HepG2 (cell line): Measurements from ENCODE around the gene INAFM2. TPM values are rescaled to one million over a fixed set of nuclear protein-coding genes. Genes with fewer than 3 reads are reported as not detected.
A peak's percentile ranks its signal among the peaks of the same experiment; 100 is the strongest.

Experiments
- ATM ChIP-seq: fragments of 450-650 bp; IDR thresholded peaks from 2 replicates; pipeline ENCODE4 v1.7.1; 2017; ENCODE audit warnings: mild to moderate bottlenecking, borderline replicate concordance
- ESRRA ChIP-seq: sonication (generic); formaldehyde crosslinking; IDR thresholded peaks from 2 replicates; pipeline ENCODE4 v1.5.1; 2020; ENCODE audit warnings: mild to moderate bottlenecking, low read depth, missing genetic modification reagents
- KDM3A ChIP-seq: IDR thresholded peaks from 2 replicates; pipeline ENCODE4 v1.6.1; 2018; ENCODE audit warnings: low read depth, missing compliant biosample characterization
- MBNL3 ChIP-seq: fragments of 250-450 bp; sonication (Bioruptor Pico); conservative IDR thresholded peaks from 2 replicates; pipeline ENCODE4 v1.8.0; 2022; ENCODE audit warnings: mild to moderate bottlenecking, inconsistent platforms
- NR2F2 ChIP-seq: IDR thresholded peaks from 2 replicates; pipeline ENCODE4 v1.6.1; 2012; ENCODE audit warnings: low read depth, inconsistent platforms, borderline replicate concordance
- PATZ1 ChIP-seq: sonication (generic); formaldehyde crosslinking; IDR thresholded peaks from 2 replicates; pipeline ENCODE4 v1.4.0; 2020; ENCODE audit warnings: missing genetic modification reagents
- PHF5A ChIP-seq: IDR thresholded peaks from one replicate; pipeline ENCODE4 v1.6.1; 2018; ENCODE audit warnings: low read depth, missing genetic modification reagents; ENCODE audit not compliant: unreplicated experiment
- POGK ChIP-seq: sonication (generic); formaldehyde crosslinking; conservative IDR thresholded peaks from 2 replicates; pipeline ENCODE4 v1.8.0; 2022; ENCODE audit warnings: mild to moderate bottlenecking, moderate library complexity, missing genetic modification reagents
- POLR2A ChIP-seq, 2 experiments: IDR thresholded peaks; 2 replicates each; pipeline ENCODE4 v1.6.1; 2011; ENCODE audit warnings: low read depth in 2 of 2, low read length in 2 of 2, mild to moderate bottlenecking in 1 of 2, moderate library complexity in 1 of 2; ENCODE audit not compliant: insufficient read depth in 1 of 2
- REPIN1 ChIP-seq: sonication (generic); formaldehyde crosslinking; IDR thresholded peaks from 2 replicates; pipeline ENCODE4 v1.8.0; 2022; ENCODE audit warnings: missing genetic modification reagents, low read depth, mild to moderate bottlenecking, borderline replicate concordance
- TFAP4 ChIP-seq: sonication (generic); IDR thresholded peaks from 2 replicates; pipeline ENCODE4 v1.6.1; 2016; ENCODE audit warnings: low read depth, borderline replicate concordance
- ZBTB20 ChIP-seq: sonication (generic); formaldehyde crosslinking; IDR thresholded peaks from 2 replicates; pipeline ENCODE4 v1.8.1; 2023; ENCODE audit warnings: missing genetic modification reagents, low read depth, mild to moderate bottlenecking, borderline replicate concordance
- ZNF274 ChIP-seq: sonication (generic); formaldehyde crosslinking; IDR thresholded peaks from 2 replicates; pipeline ENCODE4 v1.5.1; 2020; ENCODE audit warnings: mild to moderate bottlenecking, missing genetic modification reagents
- ZNF30 ChIP-seq: sonication (generic); formaldehyde crosslinking; IDR thresholded peaks from 2 replicates; pipeline ENCODE4 v1.5.0; 2020; ENCODE audit warnings: mild to moderate bottlenecking, missing genetic modification reagents
- ZNF337 ChIP-seq: sonication (generic); formaldehyde crosslinking; IDR thresholded peaks from 2 replicates; pipeline ENCODE4 v1.5.1; 2020; ENCODE audit warnings: missing genetic modification reagents, low read depth, mild to moderate bottlenecking, borderline replicate concordance
- ZNF646 ChIP-seq: sonication (generic); formaldehyde crosslinking; IDR thresholded peaks from 2 replicates; pipeline ENCODE4 v1.9.0; 2021; ENCODE audit warnings: mild to moderate bottlenecking, missing genetic modification reagents
- polyA plus RNA-seq, 8 experiments: library from polyadenylated mRNA; depleted of rRNA in 3 of 8; stranded (reverse) in 7 of 8; unstranded in 1 of 8; fragments of >200 nt; fragmentation: Illumina TruSeq in 4 of 8; extraction: Trizol in 4 of 8; gene quantifications; 2 replicates each; pipeline versions ENCODE4 v1.2.1 to v1.2.3, GENCODE V29; 2011 to 2016; ENCODE audit warnings: low read depth in 4 of 8, missing spikeins in 1 of 8, mixed read lengths in 1 of 8; ENCODE audit not compliant: insufficient read depth in 1 of 8
- total RNA-seq, 5 experiments: library from RNA; depleted of rRNA; stranded (reverse); fragments of >200 nt; fragmentation: Illumina TruSeq; extraction: Trizol; gene quantifications; 2 replicates each; pipeline ENCODE4 v1.2.3, GENCODE V29; 2016; ENCODE audit warnings: low read depth in 1 of 5

INAFM2 gene
- total and polyA plus RNA-seq, 2 of the 13 experiments (the other 11 are each of a cell fraction or from before 2014, with no cell fraction given): 5.5 to 6.5 TPM

DNA sequence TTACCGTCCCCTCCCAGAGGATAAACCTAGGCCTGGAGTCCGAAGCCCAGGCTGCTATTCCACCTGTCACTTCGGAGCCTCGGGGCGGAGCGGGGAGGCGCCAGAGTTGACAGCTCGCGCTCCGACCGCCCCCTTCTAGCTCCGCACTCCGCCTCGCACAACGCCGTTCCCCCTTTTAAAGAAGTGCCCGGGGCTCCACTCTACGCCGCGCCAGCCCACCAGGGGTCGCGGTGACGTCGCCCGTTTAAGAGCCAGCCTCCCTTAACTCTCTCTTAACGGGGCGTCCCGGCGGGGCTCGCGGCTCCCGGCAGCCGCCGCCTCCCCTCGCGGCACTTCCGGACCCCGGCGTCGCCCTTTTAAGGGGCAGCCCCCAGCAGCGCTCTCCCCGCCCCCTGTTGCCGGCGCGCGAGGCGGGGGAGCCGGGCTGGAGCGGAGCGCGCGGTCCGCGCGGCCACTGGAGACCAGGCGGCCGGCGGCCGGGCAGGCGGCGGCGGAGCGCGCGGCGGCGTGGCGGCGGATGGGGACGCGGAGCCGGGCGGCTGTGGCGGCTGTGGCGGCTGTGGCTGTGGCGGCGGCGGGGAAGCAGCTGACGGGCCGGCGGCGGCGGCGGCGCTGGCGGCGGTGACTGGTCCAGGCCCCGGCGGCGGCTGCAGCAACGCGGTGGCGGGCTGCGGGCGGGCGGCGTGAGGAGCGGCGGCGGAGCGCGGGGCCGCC is at the start of gene INAFM2 (continued):
- no peak for TF ChIP-seq ZNF646 (CRISPR knock-in tag)
- TF ChIP-seq ZNF30 (CRISPR knock-in tag): no peak
- no peak for TF ChIP-seq ATM
- TF ChIP-seq NR2F2: no peak
- peak; percentile 66 for TF ChIP-seq PATZ1
- no peak for TF ChIP-seq ZBTB20 (CRISPR knock-in tag)
- no peak for TF ChIP-seq ZNF274 (CRISPR knock-in tag)
- no peak for TF ChIP-seq POLR2A (IDR thresholded peaks at IDR 0.05; ENCODE audit: insufficient read depth in 1 of 2, low read depth in 2 of 2, low read length in 2 of 2)
- TF ChIP-seq POGK: peak; percentile 54
- no peak for TF ChIP-seq PHF5A (CRISPR knock-in tag)
- no peak for TF ChIP-seq ZNF337 (CRISPR knock-in tag)
- peak; percentile 43; the same call in 1 of the 2 replicates for TF ChIP-seq TFAP4
- peak; percentile 45; the same call in 1 of the 2 replicates for TF ChIP-seq KDM3A (CRISPR knock-in tag)
- TF ChIP-seq MBNL3 (CRISPR knock-in tag): no peak
- TF ChIP-seq REPIN1 (CRISPR knock-in tag): 0 out of 2 replicates have a peak, but pooled peaks have one; percentile 28
- peak; percentile 20; the same call in 1 of the 2 replicates for TF ChIP-seq ESRRA (CRISPR knock-in tag)
